Osteocyte (in vitro differentiated cells): Measurements from ENCODE around the gene SFMBT1. TPM values are rescaled to one million over a fixed set of nuclear protein-coding genes. Genes with fewer than 3 reads are reported as not detected.

Source experiments
- DNase-seq: peaks from one replicate; pipeline ENCODE4 v3.0.0; 2021; ENCODE audit warnings: mixed read lengths; ENCODE audit not compliant: unreplicated experiment; ENCODE audit errors: extremely low spot score
- H3K27ac Mint-ChIP-seq: one replicate; pipeline ENCODE4 v1.8.0; 2021; ENCODE audit warnings: mild to moderate bottlenecking, mixed read lengths; ENCODE audit not compliant: unreplicated experiment
- H3K27me3 Mint-ChIP-seq: one replicate; pipeline ENCODE4 v1.8.0; 2021; ENCODE audit warnings: mixed read lengths; ENCODE audit not compliant: unreplicated experiment
- H3K36me3 Mint-ChIP-seq: one replicate; pipeline ENCODE4 v1.8.0; 2021; ENCODE audit warnings: mixed read lengths; ENCODE audit not compliant: unreplicated experiment
- H3K4me1 Mint-ChIP-seq: one replicate; pipeline ENCODE4 v1.8.0; 2021; ENCODE audit warnings: mixed read lengths; ENCODE audit not compliant: unreplicated experiment
- H3K4me3 Mint-ChIP-seq: one replicate; pipeline ENCODE4 v1.8.0; 2021; ENCODE audit warnings: mild to moderate bottlenecking, moderate library complexity, mixed read lengths; ENCODE audit not compliant: unreplicated experiment
- H3K9me3 Mint-ChIP-seq: one replicate; pipeline ENCODE4 v1.8.0; 2021; ENCODE audit warnings: mixed read lengths; ENCODE audit not compliant: unreplicated experiment
- CTCF ChIP-seq: fragments of 200-600 bp; sonication (generic); IDR thresholded peaks from 2 replicates; pipeline ENCODE4 v1.5.0; 2021; ENCODE audit warnings: antibody characterized with exemption, mild to moderate bottlenecking, moderate library complexity
- total RNA-seq: library from RNA; stranded (reverse); gene quantifications from 2 replicates; pipeline ENCODE4 v1.2.1, GENCODE V29; 2021

The SFMBT1 gene
- total RNA-seq, 1 donor from 2014 or later = 8.0 TPM

GRCh38 chr3:53027254-53027844 is 18.5 kb downstream of the SFMBT1 start:
- Mint-ChIP-seq H3K9me3 (peaks cover 3% of the 10 kb centered on the region), H3K36me3 (no peaks in the 10 kb centered on the region), H3K27me3 (no peaks in the 10 kb centered on the region), H3K27ac (no peak overlapping the region), H3K4me3 (no peak overlapping the region), H3K4me1 (peaks cover 3% of the 10 kb centered on the region)
- DNase-seq = no peak
- no peak for TF ChIP-seq CTCF

GRCh38 chr3:53026382-53027162 is 19.3 kb downstream of the SFMBT1 start:
- Mint-ChIP-seq H3K9me3 (peaks cover 4% of the 10 kb centered on the region), H3K27ac (no peak overlapping the region), H3K27me3 (no peaks in the 10 kb centered on the region), H3K36me3 (no peaks in the 10 kb centered on the region), H3K4me1 (peaks cover 3% of the 10 kb centered on the region), H3K4me3 (no peak overlapping the region)
- no peak for TF ChIP-seq CTCF
- no peak for DNase-seq

- no peaks in the 10 kb centered on the region for H3K36me3 Mint-ChIP-seq
These were observed 21.6 kb downstream of the SFMBT1 start for GRCh38 chr3:53024315-53024714.

GRCh38 chr3:53023072-53023823 is 22.6 kb downstream of the SFMBT1 start:
- Mint-ChIP-seq H3K27ac (no peak overlapping the region), H3K4me3 (no peak overlapping the region), H3K9me3 (peaks cover 4% of the 10 kb centered on the region), H3K4me1 (peaks cover 6% of the 10 kb centered on the region), H3K27me3 (no peaks in the 10 kb centered on the region), H3K36me3 (no peaks in the 10 kb centered on the region)
- no peak for DNase-seq
- TF ChIP-seq CTCF = no peak

More at GRCh38 chr3:53024315-53024714, 21.6 kb downstream of the SFMBT1 start:
- no peak overlapping the region for H3K4me3 Mint-ChIP-seq
- H3K4me1 Mint-ChIP-seq = peaks cover 3% of the 10 kb centered on the region
- peaks cover 4% of the 10 kb centered on the region for H3K9me3 Mint-ChIP-seq
- no peak overlapping the region for H3K27ac Mint-ChIP-seq
- TF ChIP-seq CTCF = no peak
- no peaks in the 10 kb centered on the region for H3K27me3 Mint-ChIP-seq
- DNase-seq = no peak

- DNase-seq = no peak
- H3K27ac Mint-ChIP-seq = no peak overlapping the region
- H3K9me3 Mint-ChIP-seq = peaks cover 4% of the 10 kb centered on the region
- H3K4me1 Mint-ChIP-seq = peaks cover 6% of the 10 kb centered on the region
- H3K27me3 Mint-ChIP-seq = no peaks in the 10 kb centered on the region
- H3K4me3 Mint-ChIP-seq = no peak overlapping the region
- no peak for TF ChIP-seq CTCF
- H3K36me3 Mint-ChIP-seq = no peaks in the 10 kb centered on the region
These were observed 23.2 kb downstream of the SFMBT1 start for GRCh38 chr3:53022647-53023046.
